GM21737 (cell line): ENCODE measurements around the gene CTPS2.
"Not testable (repeated sequence)": the region's sequence is repeated elsewhere in the genome, so short reads cannot be mapped to it uniquely, and the experiment has no call there.

Experiments
- ATAC-seq: cut with Tn5 transposase; IDR thresholded peaks from one replicate; pipeline ENCODE4 v1.9.1; 2021; ENCODE audit warnings: mild to moderate bottlenecking, moderate library complexity; ENCODE audit not compliant: unreplicated experiment

CTPS2 gene

GRCh38 chrX:16712548-16713155 lies at the start of gene CTPS2:
CTPS2 (minus strand) TSS chrX:16712669; CDS start chrX:16702902, 9,767 bp downstream.
- ATAC-seq, result peak; percentile 86

- not testable (repeated sequence) for ATAC-seq
These were observed 49.0 kb upstream of the CTPS2 start for GRCh38 chrX:16761500-16761899.

GRCh38 chrX:16756724-16757123 lies 44.3 kb upstream of the CTPS2 start:
- no peak for ATAC-seq

- ATAC-seq, result no peak
These were observed 41.5 kb upstream of the CTPS2 start for GRCh38 chrX:16754019-16754418.

- no peak for ATAC-seq
These were observed 37.7 kb upstream of the CTPS2 start for GRCh38 chrX:16750136-16750535.

GRCh38 chrX:16748425-16748824 lies 36.0 kb upstream of the CTPS2 start:
- ATAC-seq, result no peak

GRCh38 chrX:16745659-16746058 lies 33.2 kb upstream of the CTPS2 start:
- ATAC-seq, result no peak

GRCh38 chrX:16745102-16745501 lies 32.6 kb upstream of the CTPS2 start:
- no peak for ATAC-seq

- ATAC-seq, result no peak
These were observed 31.3 kb upstream of the CTPS2 start for GRCh38 chrX:16743604-16744325.

- no peak for ATAC-seq
These were observed 27.1 kb upstream of the CTPS2 start for GRCh38 chrX:16739574-16739973.

GRCh38 chrX:16737024-16737423 lies 24.6 kb upstream of the CTPS2 start:
- ATAC-seq, result no peak

- no peak for ATAC-seq
These were observed 20.5 kb upstream of the CTPS2 start for GRCh38 chrX:16733013-16733412.

GRCh38 chrX:16730450-16730849 lies 18.0 kb upstream of the CTPS2 start:
- no peak for ATAC-seq

- no peak for ATAC-seq
These were observed 15.2 kb upstream of the CTPS2 start for GRCh38 chrX:16727637-16728036.

- not testable (repeated sequence) for ATAC-seq
These were observed 14.0 kb upstream of the CTPS2 start for GRCh38 chrX:16726347-16726988.

- no peak for ATAC-seq
These were observed 12.6 kb upstream of the CTPS2 start for GRCh38 chrX:16725072-16725471.

- ATAC-seq, result no peak
These were observed 10.0 kb upstream of the CTPS2 start for GRCh38 chrX:16722481-16722880.

- peak; percentile 97 for ATAC-seq
These were observed 7.0 kb upstream of the CTPS2 start, which contains the start of gene SYAP1 for GRCh38 chrX:16719334-16720084. SYAP1 (plus strand) TSS chrX:16719612; CDS start chrX:16719725, 113 bp downstream.

GRCh38 chrX:16718824-16719333 lies 6.4 kb upstream of the CTPS2 start:
- peak; percentile 35 for ATAC-seq

GRCh38 chrX:16716451-16716850 lies 4.0 kb upstream of the CTPS2 start:
- ATAC-seq, result not testable (repeated sequence)

- ATAC-seq, result not testable (repeated sequence)
These were observed 3.2 kb upstream of the CTPS2 start for GRCh38 chrX:16715638-16716037.
